Large intestine (tissue), 3 donors: ENCODE results near the gene VWF. TPM values are rescaled to one million over a fixed set of nuclear protein-coding genes. Genes with fewer than 3 reads are reported as not detected.

ENCODE experiments used
- DNase-seq, 2 donors: peaks; one replicate each; pipeline versions ENCODE4 v3.0.0 to v3.0.0-alpha.2; 2013
- H3K27ac ChIP-seq: one replicate; pipeline ENCODE4 v1.5.1; 2013; ENCODE audit warnings: low read length
- H3K27me3 ChIP-seq: 2 replicates; pipeline ENCODE4 v1.6.1; 2013; ENCODE audit warnings: low read length; ENCODE audit not compliant: control insufficient read depth, insufficient read depth
- H3K36me3 ChIP-seq: 2 replicates; pipeline ENCODE4 v1.6.1; 2013; ENCODE audit warnings: low read length; ENCODE audit not compliant: control insufficient read depth, insufficient read depth
- H3K4me1 ChIP-seq: one replicate; pipeline ENCODE4 v1.6.1; 2013; ENCODE audit warnings: low read length; ENCODE audit not compliant: control insufficient read depth, insufficient read depth
- H3K4me3 ChIP-seq: one replicate; pipeline ENCODE4 v1.5.1; 2013; ENCODE audit warnings: low read length
- H3K9me3 ChIP-seq: one replicate; pipeline ENCODE4 v1.6.1; 2013; ENCODE audit warnings: mild to moderate bottlenecking, low read depth, low read length, moderate library complexity; ENCODE audit not compliant: control insufficient read depth
- WGBS: methylation state at CpG from one replicate; pipeline ENCODE4 v1.1.5; 2013; ENCODE audit warnings: low lambda C conversion rate; ENCODE audit not compliant: insufficient coverage; 5-methylcytosine and 5-hydroxymethylcytosine counted together
- polyA plus RNA-seq: library from polyadenylated mRNA; unstranded; fragments of 120-200 nt; gene quantifications from one replicate; pipeline ENCODE4 v1.2.1, GENCODE V29; 2013

The VWF gene
- polyA plus RNA-seq, 1 donor, result 13.8 TPM

GRCh38 chr12:6122201-6122600 lies 2.3 kb downstream of the VWF start:
- Histone ChIP-seq H3K9me3 (no peaks in the 10 kb centered on the region), H3K27ac (no peak overlapping the region), H3K27me3 (no peaks in the 10 kb centered on the region), H3K4me3 (no peak overlapping the region), H3K4me1 (no peaks in the 10 kb centered on the region), H3K36me3 (no peaks in the 10 kb centered on the region)
- no peak for DNase-seq
- 100% methylated on average over 1 of the region's 4 CpGs for WGBS

GRCh38 chr12:6120796-6121473 lies 3.5 kb downstream of the VWF start:
- no peak for DNase-seq
- H3K9me3 ChIP-seq, result no peaks in the 10 kb centered on the region
- no peaks in the 10 kb centered on the region for H3K36me3 ChIP-seq
- H3K27me3 ChIP-seq, result no peaks in the 10 kb centered on the region
- H3K4me1 ChIP-seq, result no peaks in the 10 kb centered on the region
- H3K4me3 ChIP-seq, result no peak overlapping the region
- H3K27ac ChIP-seq, result no peak overlapping the region
- WGBS, result no CpG with 5 or more reads among the region's 20 CpGs

- H3K27ac ChIP-seq, result no peak overlapping the region
- H3K36me3 ChIP-seq, result no peaks in the 10 kb centered on the region
- H3K4me3 ChIP-seq, result no peak overlapping the region
- WGBS, result 90% methylated on average over 2 of the region's 9 CpGs
- H3K27me3 ChIP-seq, result no peaks in the 10 kb centered on the region
- H3K4me1 ChIP-seq, result no peaks in the 10 kb centered on the region
- no peaks in the 10 kb centered on the region for H3K9me3 ChIP-seq
- no peak for DNase-seq
These were observed 5.4 kb downstream of the VWF start for GRCh38 chr12:6118891-6119568.

GRCh38 chr12:6116471-6117021 lies 7.9 kb downstream of the VWF start:
- H3K27ac ChIP-seq, result no peak overlapping the region

GRCh38 chr12:6115389-6115788 lies 9.1 kb downstream of the VWF start:
- Histone ChIP-seq H3K4me3 (no peak overlapping the region), H3K9me3 (no peaks in the 10 kb centered on the region), H3K4me1 (no peaks in the 10 kb centered on the region), H3K27me3 (no peaks in the 10 kb centered on the region), H3K27ac (no peak overlapping the region), H3K36me3 (no peaks in the 10 kb centered on the region)
- WGBS, result no CpG with 5 or more reads among the region's 6 CpGs
- DNase-seq, result no peak

More at GRCh38 chr12:6116471-6117021, 7.9 kb downstream of the VWF start:
- Histone ChIP-seq H3K27me3 (no peaks in the 10 kb centered on the region), H3K4me3 (no peak overlapping the region), H3K36me3 (no peaks in the 10 kb centered on the region), H3K4me1 (no peaks in the 10 kb centered on the region), H3K9me3 (no peaks in the 10 kb centered on the region)
- no CpG with 5 or more reads among the region's 14 CpGs for WGBS
- DNase-seq, result no peak

GRCh38 chr12:6114476-6114870 lies 10.0 kb downstream of the VWF start:
- H3K27ac ChIP-seq, result no peak overlapping the region
- DNase-seq, result no peak
- no peaks in the 10 kb centered on the region for H3K36me3 ChIP-seq

GRCh38 chr12:6113691-6114475 lies 10.6 kb downstream of the VWF start:
- no peaks in the 10 kb centered on the region for H3K36me3 ChIP-seq
- H3K9me3 ChIP-seq, result no peaks in the 10 kb centered on the region
- 85% methylated on average over 3 of the region's 11 CpGs for WGBS
- H3K4me1 ChIP-seq, result no peaks in the 10 kb centered on the region
- H3K27ac ChIP-seq, result no peak overlapping the region
- no peaks in the 10 kb centered on the region for H3K27me3 ChIP-seq
- no peak overlapping the region for H3K4me3 ChIP-seq
- no peak for DNase-seq

More at GRCh38 chr12:6114476-6114870, 10.0 kb downstream of the VWF start:
- no peaks in the 10 kb centered on the region for H3K4me1 ChIP-seq
- H3K27me3 ChIP-seq, result no peaks in the 10 kb centered on the region
- H3K4me3 ChIP-seq, result no peak overlapping the region
- no CpG with 5 or more reads among the region's 6 CpGs for WGBS
- no peaks in the 10 kb centered on the region for H3K9me3 ChIP-seq

GRCh38 chr12:6112004-6112403 lies 12.5 kb downstream of the VWF start:
- H3K27ac ChIP-seq, result no peak overlapping the region
- H3K4me1 ChIP-seq, result no peaks in the 10 kb centered on the region
- no peaks in the 10 kb centered on the region for H3K9me3 ChIP-seq
- no peaks in the 10 kb centered on the region for H3K27me3 ChIP-seq
- DNase-seq, result no peak
- WGBS, result 90% methylated on average over 2 of the region's 5 CpGs
- no peak overlapping the region for H3K4me3 ChIP-seq
- no peaks in the 10 kb centered on the region for H3K36me3 ChIP-seq

GRCh38 chr12:6110006-6110405 lies 14.5 kb downstream of the VWF start:
- no peak overlapping the region for H3K4me3 ChIP-seq
- H3K36me3 ChIP-seq, result no peaks in the 10 kb centered on the region
- no peak overlapping the region for H3K27ac ChIP-seq
- H3K9me3 ChIP-seq, result no peaks in the 10 kb centered on the region
- DNase-seq, result no peak
- no peaks in the 10 kb centered on the region for H3K27me3 ChIP-seq
- H3K4me1 ChIP-seq, result no peaks in the 10 kb centered on the region
- no CpG with 5 or more reads among the region's 4 CpGs for WGBS

- Histone ChIP-seq H3K9me3 (no peaks in the 10 kb centered on the region), H3K27ac (no peak overlapping the region), H3K27me3 (no peaks in the 10 kb centered on the region), H3K36me3 (no peaks in the 10 kb centered on the region), H3K4me3 (no peak overlapping the region), H3K4me1 (no peaks in the 10 kb centered on the region)
- no CpG with 5 or more reads among the region's 3 CpGs for WGBS
- DNase-seq, result no peak
These were observed 18.3 kb downstream of the VWF start for GRCh38 chr12:6106218-6106617.
